ENCODE results near the gene KIF6. TPM values are rescaled to one million over a fixed set of nuclear protein-coding genes. Genes with fewer than 3 reads are reported as not detected.

Gene KIF6
- total RNA-seq, 1 experiment from 2014 or later, result not detected

DNA sequence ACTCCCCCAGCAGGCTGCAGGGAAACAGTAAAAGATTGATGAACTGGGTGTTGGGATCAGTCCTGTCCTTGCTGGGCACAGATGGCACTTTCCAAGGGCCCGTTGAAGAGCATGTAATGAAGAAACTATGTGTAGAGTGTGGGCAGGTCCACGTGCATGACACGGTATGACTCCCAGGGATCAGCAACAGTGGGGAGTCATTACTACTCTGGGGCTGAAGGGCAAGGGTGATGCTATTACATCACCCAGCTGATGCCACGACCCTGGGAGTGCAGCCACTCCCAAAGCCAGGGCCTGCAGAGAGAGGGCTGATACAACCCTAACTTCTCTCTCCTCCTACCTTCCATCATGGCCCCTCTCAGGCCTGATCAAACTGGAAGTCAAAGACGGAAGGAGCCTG is 431.1 kb downstream of the KIF6 start:
- Histone ChIP-seq H3K36me3 (ENCODE audit: control insufficient read depth, insufficient read depth, low read length) (no peaks in the 10 kb centered on the region), H3K27me3 (ENCODE audit: control insufficient read depth, insufficient read depth, low read length) (no peaks in the 10 kb centered on the region; the same call in 1 of the 2 replicates), H3K27ac (ENCODE audit: low read length) (no peak overlapping the region), H3K4me3 (ENCODE audit: low read depth in 2 of 2, low read length in 2 of 2) (no peak overlapping the region), H3K9me3 (ENCODE audit: control insufficient read depth, insufficient read depth, low read depth, low read length) (no peaks in the 10 kb centered on the region), H3K4me1 (ENCODE audit: control insufficient read depth, insufficient read depth, low read length) (no peaks in the 10 kb centered on the region)
- in situ Hi-C loops (cut with HindIII; ENCODE audit: low pct_unique_long_range_greater_than_20kb, low sequenced_read_pairs) (no loop called here), intact Hi-C loops (cut with micrococcal nuclease; ENCODE audit: unreplicated experiment) (no loop called here)
- ATAC-seq, result no peak
- BruUV-seq (replicated peaks), result no TSS peak
- ChIA-PET POLR2A (no interaction called here), CTCF (no interaction called here)
- DNase-seq (ENCODE audit: low read depth, low spot score), result no peak
- TF ChIP-seq POLR2AphosphoS5 (IDR thresholded peaks at IDR 0.05; ENCODE audit: low read depth, low read length) (no peak), TCF7L2 (IDR thresholded peaks at IDR 0.05; ENCODE audit: low read depth, low read length) (no peak), REST (IDR thresholded peaks at IDR 0.05; ENCODE audit: insufficient read depth in 1 of 2, low read depth in 2 of 2, low read length in 1 of 2) (no peak), CTCF (IDR thresholded peaks at IDR 0.05) (no peak), SIN3A (IDR thresholded peaks at IDR 0.05; ENCODE audit: borderline replicate concordance, insufficient read depth, low read depth, low read length) (no peak)

GRCh38 chr6:39292637-39293036 is 432.6 kb downstream of the KIF6 start:
- no TSS peak for BruUV-seq (replicated peaks)
- TF ChIP-seq SIN3A (IDR thresholded peaks at IDR 0.05; ENCODE audit: borderline replicate concordance, insufficient read depth, low read depth, low read length) (no peak), CTCF (IDR thresholded peaks at IDR 0.05) (no peak)
- H3K36me3 ChIP-seq (ENCODE audit: control insufficient read depth, insufficient read depth, low read length), result no peaks in the 10 kb centered on the region
- intact Hi-C loops (cut with micrococcal nuclease; ENCODE audit: unreplicated experiment) (no loop called here), in situ Hi-C loops (cut with HindIII; ENCODE audit: low pct_unique_long_range_greater_than_20kb, low sequenced_read_pairs) (no loop called here)
- no peak for ATAC-seq
- H3K4me1 ChIP-seq (ENCODE audit: control insufficient read depth, insufficient read depth, low read length), result no peaks in the 10 kb centered on the region
- ChIA-PET POLR2A (no interaction called here), CTCF (interaction anchor here (0.7 kb wide), 1 partner anchor 315 kb away, joined by 4 read pairs; no protein-coding TSS in a partner anchor)
- H3K9me3 ChIP-seq (ENCODE audit: control insufficient read depth, insufficient read depth, low read depth, low read length), result no peaks in the 10 kb centered on the region
- no peaks in the 10 kb centered on the region; the same call in none of the 2 replicates for H3K27me3 ChIP-seq (ENCODE audit: control insufficient read depth, insufficient read depth, low read length)
- no peak overlapping the region for H3K27ac ChIP-seq (ENCODE audit: low read length)
- no peak for DNase-seq (ENCODE audit: low read depth, low spot score)
- H3K4me3 ChIP-seq (ENCODE audit: low read depth in 2 of 2, low read length in 2 of 2), result no peak overlapping the region

All from Panc1 (cell line).